ENCODE measurements around the gene PTPN2. TPM values are rescaled to one million over a fixed set of nuclear protein-coding genes. Genes with fewer than 3 reads are reported as not detected.

The PTPN2 gene
- total and polyA plus RNA-seq, 2 donors (not counting 1 experiment from before 2014, with no cell fraction given), result 41.2 to 75.5 TPM

DNA sequence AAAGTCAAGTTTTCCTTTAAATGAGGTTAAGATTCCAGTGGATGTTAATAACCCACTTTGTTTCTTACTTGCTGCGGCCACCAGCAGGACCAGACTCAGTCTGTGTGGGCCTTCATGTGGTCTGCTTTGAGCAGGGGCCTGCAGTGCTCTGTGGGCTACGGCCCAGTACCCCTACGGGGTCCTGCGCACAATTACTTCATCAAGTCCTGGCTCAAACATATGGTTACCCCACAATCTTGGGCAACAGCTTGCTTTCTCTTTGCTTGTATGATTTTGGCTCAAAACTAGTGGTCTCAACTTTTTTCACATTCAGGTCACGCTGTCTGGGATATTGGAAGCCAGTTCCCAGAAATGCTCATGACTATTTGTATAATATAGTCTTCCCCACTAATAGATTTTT lies 64.2 kb downstream of the PTPN2 start:
- no peak for DNase-seq

DNA sequence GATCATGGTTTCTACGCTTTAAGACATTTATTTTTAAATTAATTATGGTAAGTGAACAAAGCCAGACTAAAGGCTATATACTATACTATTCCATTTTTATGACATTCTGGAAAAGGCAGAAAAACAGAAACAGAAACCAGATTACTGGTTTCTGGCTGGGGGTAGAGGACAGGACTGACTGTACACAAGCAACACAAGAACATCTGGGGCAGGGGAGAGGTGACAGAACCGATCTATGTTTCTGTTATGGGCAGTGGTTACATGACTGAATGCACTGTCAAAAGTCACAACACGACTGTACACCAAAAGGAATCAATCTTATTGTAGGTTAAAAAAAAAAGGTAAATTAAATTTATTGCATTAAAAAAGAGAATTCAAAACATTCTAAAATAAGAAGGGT lies 64.7 kb downstream of the PTPN2 start:
- Histone ChIP-seq H3K4me2 (replicated peaks; ENCODE audit: low read depth, low read length, poor library complexity, severe bottlenecking) (no peak overlapping the region), H3K36me3 (replicated peaks in 1 of 2; ENCODE audit: control extremely low read depth in 1 of 2, control insufficient read depth in 1 of 2, extremely low read depth in 1 of 2, insufficient read depth in 2 of 2, low read length in 1 of 2) (peaks cover 3 to 62% of the 10 kb centered on the region in 2 experiments), H3K4me1 (ENCODE audit: control insufficient read depth in 2 of 2, insufficient read depth in 2 of 2, low read length in 2 of 2) (no peaks in the 10 kb centered on the region), H3K27ac (ENCODE audit: low read length in 2 of 2) (no peak overlapping the region), H3K27me3 (replicated peaks in 1 of 4; ENCODE audit: control extremely low read depth in 1 of 4, control insufficient read depth in 3 of 4, insufficient read depth in 4 of 4, low read length in 3 of 4) (no peaks in the 10 kb centered on the region), H3K79me2 (ENCODE audit: control insufficient read depth, insufficient read depth, low read length) (peaks cover 11% of the 10 kb centered on the region), H4K20me1 (ENCODE audit: control insufficient read depth, insufficient read depth, low read length, poor library complexity, severe bottlenecking) (no peaks in the 10 kb centered on the region), H2AFZ (ENCODE audit: insufficient read depth, low read depth, low read length, poor library complexity, severe bottlenecking) (no peak overlapping the region), H3K9ac (ENCODE audit: low read length) (no peak overlapping the region), H3K4me3 (ENCODE audit: control extremely low read depth in 1 of 5, extremely low read depth in 1 of 5, insufficient read depth in 1 of 5, low read depth in 2 of 5, low read length in 4 of 5) (no peak overlapping the region), H3K9me3 (ENCODE audit: control extremely low read depth in 1 of 3, control insufficient read depth in 2 of 3, insufficient read depth in 1 of 3, low read length in 2 of 3) (no peaks in the 10 kb centered on the region)
- WGBS (ENCODE audit: insufficient coverage), result no CpG with 5 or more reads among the region's 3 CpGs
- Mint-ChIP-seq H3K9me3 (ENCODE audit: insufficient read depth) (no peaks in the 10 kb centered on the region), H3K27me3 (no peaks in the 10 kb centered on the region), H3K4me3 (no peak overlapping the region), H3K27ac (no peak overlapping the region), H3K4me1 (no peaks in the 10 kb centered on the region)
- TF ChIP-seq, protein P1, sequence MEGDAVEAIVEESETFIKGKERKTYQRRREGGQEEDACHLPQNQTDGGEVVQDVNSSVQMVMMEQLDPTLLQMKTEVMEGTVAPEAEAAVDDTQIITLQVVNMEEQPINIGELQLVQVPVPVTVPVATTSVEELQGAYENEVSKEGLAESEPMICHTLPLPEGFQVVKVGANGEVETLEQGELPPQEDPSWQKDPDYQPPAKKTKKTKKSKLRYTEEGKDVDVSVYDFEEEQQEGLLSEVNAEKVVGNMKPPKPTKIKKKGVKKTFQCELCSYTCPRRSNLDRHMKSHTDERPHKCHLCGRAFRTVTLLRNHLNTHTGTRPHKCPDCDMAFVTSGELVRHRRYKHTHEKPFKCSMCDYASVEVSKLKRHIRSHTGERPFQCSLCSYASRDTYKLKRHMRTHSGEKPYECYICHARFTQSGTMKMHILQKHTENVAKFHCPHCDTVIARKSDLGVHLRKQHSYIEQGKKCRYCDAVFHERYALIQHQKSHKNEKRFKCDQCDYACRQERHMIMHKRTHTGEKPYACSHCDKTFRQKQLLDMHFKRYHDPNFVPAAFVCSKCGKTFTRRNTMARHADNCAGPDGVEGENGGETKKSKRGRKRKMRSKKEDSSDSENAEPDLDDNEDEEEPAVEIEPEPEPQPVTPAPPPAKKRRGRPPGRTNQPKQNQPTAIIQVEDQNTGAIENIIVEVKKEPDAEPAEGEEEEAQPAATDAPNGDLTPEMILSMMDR (IDR thresholded peaks at IDR 0.05), result no peak
- TF ChIP-seq EZH2 (IDR thresholded peaks at IDR 0.05; ENCODE audit: borderline replicate concordance, insufficient read depth, low read depth, low read length, poor library complexity, severe bottlenecking), result no peak
- DNase-seq (no peak), ATAC-seq (ENCODE audit: low read depth) (no peak)
- ChIA-PET POLR2A (no interaction called here), CTCF (interaction anchor here (1.2 kb wide), 1 partner anchor 73 kb away, joined by 4 read pairs; no protein-coding TSS in a partner anchor)
- intact Hi-C loops (cut with micrococcal nuclease), result no loop called here

More for the DNA sequence above, 64.2 kb downstream of the PTPN2 start:
- no peaks in the 10 kb centered on the region for H3K27me3 ChIP-seq (replicated peaks in 1 of 4; ENCODE audit: control extremely low read depth in 1 of 4, control insufficient read depth in 3 of 4, insufficient read depth in 4 of 4, low read length in 3 of 4)
- WGBS (ENCODE audit: insufficient coverage), result 92% methylated on average over 4 of the region's 5 CpGs
- no peaks in the 10 kb centered on the region for H3K9me3 Mint-ChIP-seq (ENCODE audit: insufficient read depth)
- H3K27ac ChIP-seq (ENCODE audit: low read length in 2 of 2), result no peak overlapping the region
- H3K4me3 Mint-ChIP-seq, result no peak overlapping the region
- no peak overlapping the region for H3K4me2 ChIP-seq (replicated peaks; ENCODE audit: low read depth, low read length, poor library complexity, severe bottlenecking)
- H3K27ac Mint-ChIP-seq, result no peak overlapping the region
- no peak overlapping the region for H2AFZ ChIP-seq (ENCODE audit: insufficient read depth, low read depth, low read length, poor library complexity, severe bottlenecking)
- H3K4me3 ChIP-seq (ENCODE audit: control extremely low read depth in 1 of 5, extremely low read depth in 1 of 5, insufficient read depth in 1 of 5, low read depth in 2 of 5, low read length in 4 of 5), result no peak overlapping the region
- peaks cover 11% of the 10 kb centered on the region for H3K79me2 ChIP-seq (ENCODE audit: control insufficient read depth, insufficient read depth, low read length)
- H3K4me1 Mint-ChIP-seq, result no peaks in the 10 kb centered on the region
- no peaks in the 10 kb centered on the region for H4K20me1 ChIP-seq (ENCODE audit: control insufficient read depth, insufficient read depth, low read length, poor library complexity, severe bottlenecking)
- H3K9me3 ChIP-seq (ENCODE audit: control extremely low read depth in 1 of 3, control insufficient read depth in 2 of 3, insufficient read depth in 1 of 3, low read length in 2 of 3), result no peaks in the 10 kb centered on the region
- no peak overlapping the region for H3K9ac ChIP-seq (ENCODE audit: low read length)
- CTCF ChIA-PET, result interaction anchor here (1.2 kb wide), 1 partner anchor 74 kb away, joined by 4 read pairs; no protein-coding TSS in a partner anchor
- H3K27me3 Mint-ChIP-seq, result no peaks in the 10 kb centered on the region
- intact Hi-C loops (cut with micrococcal nuclease), result no loop called here
- ATAC-seq (ENCODE audit: low read depth), result no peak
- POLR2A ChIA-PET, result no interaction called here
- peaks cover 2 to 60% of the 10 kb centered on the region in 2 experiments for H3K36me3 ChIP-seq (replicated peaks in 1 of 2; ENCODE audit: control extremely low read depth in 1 of 2, control insufficient read depth in 1 of 2, extremely low read depth in 1 of 2, insufficient read depth in 2 of 2, low read length in 1 of 2)
- no peaks in the 10 kb centered on the region for H3K4me1 ChIP-seq (ENCODE audit: control insufficient read depth in 2 of 2, insufficient read depth in 2 of 2, low read length in 2 of 2)
- TF ChIP-seq, protein P1 (IDR thresholded peaks at IDR 0.05), result no peak
- TF ChIP-seq EZH2 (IDR thresholded peaks at IDR 0.05; ENCODE audit: borderline replicate concordance, insufficient read depth, low read depth, low read length, poor library complexity, severe bottlenecking), result no peak

Data from B cell (primary cell).